Right lobe of liver (tissue), 6 donors: Measurements from ENCODE around the gene ZFP91. TPM values are rescaled to one million over a fixed set of nuclear protein-coding genes. Genes with fewer than 3 reads are reported as not detected.

Experiments
- ATAC-seq, 4 donors: fragments of 200-7000 bp; cut with Tn5 transposase; one replicate each; pipeline ENCODE4 v1.9.1; 2020; ENCODE audit warnings: mild to moderate bottlenecking in 4 of 4, moderate library complexity in 4 of 4
- DNase-seq, 3 donors: peaks; one replicate each; pipeline ENCODE4 v3.0.0-alpha.2; 2020
- H3K27ac ChIP-seq, 3 donors: fragments of 200-600 bp; one replicate each; pipeline ENCODE4 v1.8.0; 2022
- H3K27me3 ChIP-seq, 2 donors: fragments of 200-600 bp; one replicate each; pipeline ENCODE4 v1.8.0; 2022
- H3K36me3 ChIP-seq, 4 donors: fragments of 200-600 bp; sonication (generic) in 1 of 4; one replicate each; pipeline versions ENCODE4 v1.5.1 to v1.8.0; 2017 to 2022; ENCODE audit warnings: control low read depth in 1 of 4
- H3K4me1 ChIP-seq, 4 donors: fragments of 200-600 bp; sonication (generic) in 1 of 4; one replicate each; pipeline versions ENCODE4 v1.5.1 to v1.8.0; 2017 to 2022; ENCODE audit warnings: control low read depth in 1 of 4
- H3K4me3 ChIP-seq, 3 donors: fragments of 200-600 bp; one replicate each; pipeline ENCODE4 v1.8.0; 2022
- H3K9me3 ChIP-seq, 4 donors: fragments of 200-600 bp; sonication (generic) in 1 of 4; one replicate each; pipeline versions ENCODE4 v1.5.1 to v1.8.0; 2017 to 2022; ENCODE audit warnings: control low read depth in 1 of 4
- CTCF ChIP-seq, 4 donors: fragments of 200-600 bp in 3 of 4; fragments of 450-650 bp in 1 of 4; IDR thresholded peaks; one replicate each; pipeline versions ENCODE4 v1.5.1 to v1.8.0; 2016 to 2022; ENCODE audit warnings: antibody characterized with exemption in 4 of 4, mild to moderate bottlenecking in 2 of 4
- POLR2A ChIP-seq: fragments of 450-650 bp; IDR thresholded peaks from one replicate; pipeline ENCODE4 v1.6.1; 2017; ENCODE audit warnings: antibody characterized with exemption, mild to moderate bottlenecking
- WGBS: methylation state at CpG from one replicate; pipeline ENCODE4 v1.1.6; 2018; ENCODE audit warnings: low coverage, low lambda C conversion rate; ENCODE audit not compliant: insufficient coverage; ENCODE audit errors: missing lambda C conversion rate; 5-methylcytosine and 5-hydroxymethylcytosine counted together
- intact Hi-C, 2 donors: fragments of 100-400 bp; cut with DNase I; formaldehyde crosslinking; loops; one replicate each; pipeline versions ENCODE4 v1.11.2 to v1.14.1; 2022
- total RNA-seq, 6 experiments: library from RNA; depleted of rRNA in 2 of 6; stranded (reverse); fragments of >200 nt in 2 of 6; fragmentation: NEBNext Ultra II Directional in 3 of 6; extraction: Animal tissue kit (Norgen Biotek cat#: 25700) in 3 of 6; gene quantifications; one replicate each; pipeline versions ENCODE4 v1.1.0 to v1.2.4, GENCODE V29; 2016 to 2023
- donor health status: DM: no; HTN: yes; CAD: no.
- donor health status: DM: no; HTN: no; CAD: no.
- donor health status: DM: no; HTN: no; CAD: no.
- donor health status: DM: no; HTN: yes; CAD: no.
- donor health status: DM: no; HTN: yes; CAD: no.

Gene ZFP91
- total RNA-seq, 6 experiments from 2014 or later, result 19.5 to 27.0 (median 24.3) TPM

- Histone ChIP-seq H3K4me1 (no peaks in the 10 kb centered on the region), H3K27ac (no peak overlapping the region), H3K9me3 (no peaks in the 10 kb centered on the region), H3K27me3 (no peaks in the 10 kb centered on the region), H3K36me3 (peaks cover 4 to 75% (median 31%) of the 10 kb centered on the region in 4 donors), H3K4me3 (no peak overlapping the region)
- WGBS, result 90% methylated on average over 2 of the region's 2 CpGs
- no peak for TF ChIP-seq CTCF (IDR thresholded peaks at IDR 0.05)
- intact Hi-C loops, result no loop called here
- DNase-seq (no peak), ATAC-seq (no peak)
Observed at GRCh38 chr11:58613228-58613627, 34.4 kb downstream of the ZFP91 start.

- WGBS, result 93% methylated on average over 1 of the region's 1 CpG
- Histone ChIP-seq H3K4me1 (no peaks in the 10 kb centered on the region), H3K9me3 (no peaks in the 10 kb centered on the region), H3K27me3 (no peaks in the 10 kb centered on the region), H3K27ac (no peak overlapping the region), H3K36me3 (peaks cover 4 to 88% (median 34%) of the 10 kb centered on the region in 4 donors), H3K4me3 (no peak overlapping the region)
- DNase-seq (no peak), ATAC-seq (no peak)
- TF ChIP-seq POLR2A (no peak), CTCF (IDR thresholded peaks at IDR 0.05) (no peak)
- intact Hi-C loops, result no loop called here
Observed at GRCh38 chr11:58615559-58615958, 36.7 kb downstream of the ZFP91 start.

GRCh38 chr11:58616594-58616993 lies 37.7 kb downstream of the ZFP91 start:
- peaks cover 4 to 77% (median 28%) of the 10 kb centered on the region in 4 donors for H3K36me3 ChIP-seq
- no peak overlapping the region for H3K4me3 ChIP-seq
- 67% methylated on average over 4 of the region's 4 CpGs for WGBS
- H3K27me3 ChIP-seq, result no peaks in the 10 kb centered on the region
- DNase-seq (no peak), ATAC-seq (peak in 1 of 4 donors; percentile 73)
- no peaks in the 10 kb centered on the region for H3K9me3 ChIP-seq
- no peaks in the 10 kb centered on the region for H3K4me1 ChIP-seq
- intact Hi-C loops, result no loop called here
- TF ChIP-seq CTCF (IDR thresholded peaks at IDR 0.05) (no peak), POLR2A (no peak)
- H3K27ac ChIP-seq, result no peak overlapping the region

GRCh38 chr11:58617976-58618557 lies 39.2 kb downstream of the ZFP91 start:
- WGBS, result 58% methylated on average over 3 of the region's 4 CpGs
- no peak overlapping the region for H3K4me3 ChIP-seq
- H3K27ac ChIP-seq, result no peak overlapping the region
- H3K4me1 ChIP-seq, result no peaks in the 10 kb centered on the region
- TF ChIP-seq CTCF (IDR thresholded peaks at IDR 0.05) (peak in 2 of 4 donors; percentile 18 to 36), POLR2A (no peak)
- H3K36me3 ChIP-seq, result peaks cover 4 to 69% (median 22%) of the 10 kb centered on the region in 4 donors
- H3K9me3 ChIP-seq, result no peaks in the 10 kb centered on the region
- H3K27me3 ChIP-seq, result no peaks in the 10 kb centered on the region
- intact Hi-C loops, result no loop called here
- DNase-seq (no peak), ATAC-seq (peak; percentile 45 to 66 (median 64))
